Activated CD8-positive, alpha-beta memory T cell treated with anti-CD3 and anti-CD28 coated beads, Interleukin-2, amount 50 U/mL, for 4 hours (primary cell): ENCODE measurements around the gene VILL.
"Not testable (repeated sequence)": the region's sequence is repeated elsewhere in the genome, so short reads cannot be mapped to it uniquely, and the experiment has no call there.

Experiments used
- DNase-seq: peaks from one replicate; pipeline ENCODE4 v3.0.0-alpha.2; 2020

The VILL gene

DNA sequence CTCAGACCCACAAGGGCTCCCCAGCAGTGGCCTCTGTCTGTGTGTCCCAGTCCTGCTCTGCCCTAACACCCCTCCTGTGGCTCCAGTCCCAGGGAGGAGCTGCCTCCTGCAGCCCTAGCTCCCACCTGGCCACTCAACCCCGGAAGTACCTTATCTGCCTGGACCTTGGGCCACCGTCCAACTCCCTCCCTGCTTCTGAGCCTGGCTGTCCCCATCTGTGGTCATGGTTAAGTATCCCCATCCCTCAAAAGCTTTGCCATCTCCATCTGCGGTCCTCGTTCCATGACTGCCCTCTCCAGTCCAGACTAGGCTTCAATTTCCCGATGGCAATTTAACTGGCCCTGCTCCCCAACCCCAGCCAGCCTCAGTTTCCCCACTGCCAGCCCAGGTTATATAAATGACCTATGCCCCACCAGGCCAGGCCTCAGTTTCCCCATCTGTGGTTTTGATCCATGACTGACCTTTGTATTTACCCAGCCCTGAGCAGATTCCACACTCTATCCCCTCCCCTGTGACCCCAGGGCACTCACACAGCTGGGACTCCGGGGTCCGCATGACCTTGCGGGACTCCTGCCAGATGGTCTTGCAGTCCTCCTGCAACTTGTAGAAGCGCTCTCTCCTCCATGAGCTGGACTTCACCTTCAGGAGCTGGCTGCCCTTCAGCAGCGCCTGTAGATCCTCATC lies 29.2 kb downstream of the VILL start:
- no peak for DNase-seq

GRCh38 chr3:38020342-38020726 lies 29.7 kb downstream of the VILL start:
- DNase-seq, result no peak

DNA sequence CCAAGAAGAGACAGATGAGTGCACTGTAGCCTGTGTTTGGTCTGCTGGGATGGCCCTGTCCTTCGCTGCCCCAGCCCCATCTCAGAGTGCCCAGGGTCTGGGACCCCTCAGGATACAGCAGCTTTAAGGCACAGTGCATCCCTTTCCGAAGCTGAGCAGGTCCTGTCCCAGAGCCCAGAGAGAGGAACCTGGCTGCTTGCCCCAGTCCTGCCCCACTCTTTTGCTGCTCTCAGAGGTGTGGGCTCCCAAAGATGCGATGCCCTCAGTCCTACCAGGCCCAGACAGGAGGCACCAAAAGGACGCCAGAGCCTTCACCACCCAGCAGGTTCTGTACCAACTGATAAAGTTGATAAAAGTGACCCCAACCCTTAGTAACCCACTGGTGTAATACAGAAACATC lies 30.6 kb downstream of the VILL start:
- DNase-seq, result no peak

- no peak for DNase-seq
These were observed 31.7 kb downstream of the VILL start for GRCh38 chr3:38022301-38022700.

DNA sequence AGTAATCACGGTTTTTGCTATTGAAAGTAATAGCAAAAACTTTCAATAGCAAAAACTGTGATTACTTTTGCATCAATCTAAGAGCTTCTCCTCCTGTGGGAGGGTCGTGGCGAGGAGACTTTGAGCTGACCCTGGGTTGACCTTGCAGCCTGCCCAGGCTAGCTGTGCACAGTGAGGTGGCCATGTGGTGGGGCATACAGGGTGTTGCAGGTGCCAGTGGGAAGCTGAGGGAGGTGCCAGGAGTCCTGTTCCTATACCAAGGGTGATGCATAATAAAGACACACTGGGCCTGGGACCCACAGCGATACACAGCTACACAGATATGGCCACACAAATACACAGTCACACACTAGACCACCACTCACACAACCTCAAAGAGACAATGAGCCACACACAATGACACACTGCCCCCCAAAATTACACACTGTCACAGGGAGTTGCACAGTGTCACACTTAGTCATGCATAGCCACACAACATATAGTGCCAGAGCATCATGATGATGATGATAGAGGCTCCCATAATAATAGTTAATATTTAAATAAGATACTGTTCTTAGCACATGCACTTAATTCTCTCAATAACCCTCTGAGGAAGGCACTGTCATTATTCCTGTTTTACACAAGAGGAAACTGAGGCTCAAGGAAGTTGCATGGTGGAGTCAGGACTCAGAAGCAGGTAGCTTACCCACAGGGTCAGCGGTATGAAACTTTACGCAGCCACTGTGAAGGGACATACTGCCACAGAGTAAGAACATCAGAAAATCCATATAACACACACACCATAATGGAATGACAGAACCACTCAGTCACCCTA lies 32.5 kb downstream of the VILL start:
- DNase-seq, result no peak

DNA sequence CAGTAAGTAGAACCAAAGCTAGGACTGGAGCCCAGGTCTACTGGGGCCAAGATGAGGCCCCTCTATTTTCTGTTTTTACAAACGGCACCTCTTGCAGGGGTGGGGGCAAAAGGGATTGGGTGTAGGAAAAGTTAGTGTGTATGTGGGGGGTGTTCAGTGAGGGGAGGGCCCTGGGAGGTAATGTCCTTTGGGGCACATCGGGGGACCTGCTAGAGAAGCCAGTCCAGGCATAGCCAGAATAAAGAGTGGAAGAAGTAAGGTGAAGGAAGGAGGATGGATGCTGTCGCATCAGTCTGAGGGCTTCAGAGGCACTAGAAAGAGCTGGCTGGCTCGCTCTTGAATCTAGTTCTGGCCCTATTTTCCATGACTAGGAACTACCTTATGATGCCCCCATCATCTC lies 36.3 kb downstream of the VILL start:
- no peak for DNase-seq

- DNase-seq, result no peak
These were observed 37.2 kb downstream of the VILL start for GRCh38 chr3:38027466-38028465.

GRCh38 chr3:38028621-38029361 lies 38.2 kb downstream of the VILL start:
- no peak for DNase-seq

- peak; percentile 34 for DNase-seq
These were observed 39.0 kb downstream of the VILL start, which contains the start of gene PLCD1 for GRCh38 chr3:38029400-38030125. Gene PLCD1 (minus strand): TSS chr3:38029642. CDS start chr3:38029539, 103 bp downstream.

- DNase-seq, result no peak
These were observed 39.8 kb downstream of the VILL start for GRCh38 chr3:38030126-38031021.

- peak; percentile 54 for DNase-seq
These were observed 40.7 kb downstream of the VILL start for GRCh38 chr3:38031022-38031994.

DNA sequence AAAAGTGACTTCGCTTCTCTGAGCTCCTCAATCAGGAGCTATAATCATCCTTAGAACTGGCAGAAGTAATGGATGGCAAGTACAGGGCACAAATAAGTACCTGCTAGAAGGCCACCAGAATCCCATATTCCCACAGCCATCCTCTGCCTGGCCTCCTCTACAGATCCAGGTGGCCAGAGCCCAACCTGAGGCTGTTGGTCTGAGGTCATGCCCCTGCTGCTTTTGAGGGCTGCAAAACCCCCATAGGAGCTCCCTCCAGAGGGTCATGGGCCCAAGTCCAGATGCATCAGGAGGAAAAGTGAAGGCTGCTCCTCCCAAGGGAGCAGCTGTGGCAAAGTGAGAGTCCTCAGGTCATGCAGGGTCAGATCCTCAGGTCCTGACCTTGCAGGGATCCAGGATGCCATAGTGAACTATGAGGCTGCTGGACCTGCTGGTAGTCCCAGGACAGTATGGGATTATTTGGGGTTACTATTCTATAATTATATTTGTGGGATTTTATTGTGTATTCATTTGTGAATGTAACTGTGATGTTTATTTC lies 41.8 kb downstream of the VILL start:
- no peak for DNase-seq

GRCh38 chr3:38033586-38033985 lies 43.0 kb downstream of the VILL start:
- DNase-seq, result not testable (repeated sequence)

DNA sequence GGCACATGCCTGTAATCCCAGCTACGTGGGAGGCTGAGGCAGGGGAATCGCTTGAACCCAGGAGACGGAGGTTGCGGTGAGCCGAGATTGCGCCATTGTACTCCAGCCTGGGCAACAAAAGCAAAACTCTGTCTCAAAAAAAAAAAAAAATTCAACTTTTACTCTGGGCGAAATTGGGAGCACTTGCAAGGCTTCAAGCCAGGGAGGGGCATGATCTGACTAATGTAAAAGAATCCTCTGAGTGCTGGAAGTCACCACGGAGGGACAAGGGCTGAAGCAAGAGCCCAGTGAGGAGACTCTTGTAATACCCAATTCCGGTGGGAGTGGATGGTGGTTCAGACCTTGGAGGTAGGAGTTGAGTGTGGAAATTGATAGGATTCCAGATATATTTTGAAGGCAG lies 43.7 kb downstream of the VILL start:
- DNase-seq, result not testable (repeated sequence)

- no peak for DNase-seq
These were observed 45.7 kb downstream of the VILL start for GRCh38 chr3:38036286-38036685.

DNA sequence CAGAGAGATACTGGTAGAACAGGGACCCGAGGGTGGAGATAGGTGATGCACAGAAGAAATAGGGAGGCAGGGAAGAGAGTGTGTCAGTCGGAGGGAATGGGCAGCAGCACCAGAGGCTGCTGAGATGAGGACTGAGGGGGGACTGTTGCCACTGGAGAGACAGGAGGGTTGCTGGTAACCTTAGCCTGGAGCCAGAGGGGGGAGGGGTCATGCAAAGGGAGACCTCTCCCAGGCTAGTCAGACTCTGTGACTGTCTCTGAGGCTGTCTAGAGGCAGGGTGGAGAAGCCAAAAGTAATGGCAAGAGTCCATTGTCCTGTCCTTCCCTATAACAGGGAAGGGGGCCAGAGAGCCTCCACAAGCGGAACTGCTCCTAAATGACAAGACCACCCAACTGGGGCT lies 46.3 kb downstream of the VILL start:
- DNase-seq, result no peak

DNA sequence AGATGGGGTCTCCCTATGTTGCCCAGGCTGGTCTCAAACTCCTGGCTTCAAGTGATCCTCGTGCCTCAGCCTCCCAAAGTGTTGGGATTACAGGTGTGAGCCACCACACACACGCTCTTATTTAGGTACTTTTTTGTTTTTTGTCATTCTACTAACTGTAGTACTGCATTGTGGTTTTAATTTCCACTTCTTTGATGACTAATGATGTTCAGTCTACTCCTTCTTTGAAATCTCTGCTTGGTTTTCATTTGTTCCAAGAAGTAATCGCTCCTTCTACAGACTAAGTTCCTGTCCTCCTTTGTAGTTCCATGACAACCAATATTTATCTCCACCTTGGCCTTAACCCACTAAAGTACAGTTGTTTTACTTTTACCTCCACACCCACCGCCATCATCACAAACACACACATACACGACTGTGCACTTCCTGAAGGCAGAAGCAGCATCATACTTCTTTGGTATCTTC lies 47.9 kb downstream of the VILL start:
- DNase-seq, result peak; percentile 34

- peak; percentile 74 for DNase-seq
These were observed 48.7 kb downstream of the VILL start, which contains the start of gene DLEC1 for GRCh38 chr3:38039101-38039898. Gene DLEC1 (plus strand): TSS chr3:38039208. CDS start chr3:38039226, 18 bp downstream.
